Suprapubic skin (tissue), 3 donors: ENCODE results near the gene PPCS.

Experiments used
- EP300 ChIP-seq: sonication (generic); formaldehyde crosslinking; IDR thresholded peaks from one replicate; pipeline ENCODE4 v1.6.1; 2017; ENCODE audit warnings: antibody characterized with exemption
- POLR2A ChIP-seq, 2 donors: fragments of 450-650 bp; IDR thresholded peaks; one replicate each; pipeline ENCODE4 v1.6.1; 2017; ENCODE audit warnings: antibody characterized with exemption in 2 of 2, mild to moderate bottlenecking in 2 of 2, moderate library complexity in 2 of 2
- TF ChIP-seq, protein P1 (sequence below), 2 donors: fragments of 200-600 bp in 1 of 2; fragments of 450-650 bp in 1 of 2; sonication (generic) in 1 of 2; IDR thresholded peaks; one replicate each; pipeline ENCODE4 v1.5.1; 2016 to 2019; ENCODE audit warnings: antibody characterized with exemption in 2 of 2, mild to moderate bottlenecking in 1 of 2, moderate library complexity in 1 of 2

GRCh38 chr1:42456754-42457089, 379 bp downstream of the PPCS start:
- TF ChIP-seq, protein P1, sequence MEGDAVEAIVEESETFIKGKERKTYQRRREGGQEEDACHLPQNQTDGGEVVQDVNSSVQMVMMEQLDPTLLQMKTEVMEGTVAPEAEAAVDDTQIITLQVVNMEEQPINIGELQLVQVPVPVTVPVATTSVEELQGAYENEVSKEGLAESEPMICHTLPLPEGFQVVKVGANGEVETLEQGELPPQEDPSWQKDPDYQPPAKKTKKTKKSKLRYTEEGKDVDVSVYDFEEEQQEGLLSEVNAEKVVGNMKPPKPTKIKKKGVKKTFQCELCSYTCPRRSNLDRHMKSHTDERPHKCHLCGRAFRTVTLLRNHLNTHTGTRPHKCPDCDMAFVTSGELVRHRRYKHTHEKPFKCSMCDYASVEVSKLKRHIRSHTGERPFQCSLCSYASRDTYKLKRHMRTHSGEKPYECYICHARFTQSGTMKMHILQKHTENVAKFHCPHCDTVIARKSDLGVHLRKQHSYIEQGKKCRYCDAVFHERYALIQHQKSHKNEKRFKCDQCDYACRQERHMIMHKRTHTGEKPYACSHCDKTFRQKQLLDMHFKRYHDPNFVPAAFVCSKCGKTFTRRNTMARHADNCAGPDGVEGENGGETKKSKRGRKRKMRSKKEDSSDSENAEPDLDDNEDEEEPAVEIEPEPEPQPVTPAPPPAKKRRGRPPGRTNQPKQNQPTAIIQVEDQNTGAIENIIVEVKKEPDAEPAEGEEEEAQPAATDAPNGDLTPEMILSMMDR (IDR thresholded peaks at IDR 0.05): no peak
- TF ChIP-seq POLR2A (IDR thresholded peaks at IDR 0.05) (no peak), EP300 (no peak)
